SK-N-SH (cell line): ENCODE measurements around the gene DSCAM.

Source experiments
- RFX5 ChIP-seq: IDR thresholded peaks from 2 replicates; pipeline ENCODE4 v1.6.1; 2012; ENCODE audit warnings: mild to moderate bottlenecking, improper control_type of control experiment, low read length
- TF ChIP-seq, protein P1 (sequence below): fragments of 200-600 bp; sonication (generic); IDR thresholded peaks from 2 replicates; pipeline ENCODE4 v1.6.1; 2017; ENCODE audit warnings: antibody characterized with exemption, mild to moderate bottlenecking, moderate library complexity

DNA sequence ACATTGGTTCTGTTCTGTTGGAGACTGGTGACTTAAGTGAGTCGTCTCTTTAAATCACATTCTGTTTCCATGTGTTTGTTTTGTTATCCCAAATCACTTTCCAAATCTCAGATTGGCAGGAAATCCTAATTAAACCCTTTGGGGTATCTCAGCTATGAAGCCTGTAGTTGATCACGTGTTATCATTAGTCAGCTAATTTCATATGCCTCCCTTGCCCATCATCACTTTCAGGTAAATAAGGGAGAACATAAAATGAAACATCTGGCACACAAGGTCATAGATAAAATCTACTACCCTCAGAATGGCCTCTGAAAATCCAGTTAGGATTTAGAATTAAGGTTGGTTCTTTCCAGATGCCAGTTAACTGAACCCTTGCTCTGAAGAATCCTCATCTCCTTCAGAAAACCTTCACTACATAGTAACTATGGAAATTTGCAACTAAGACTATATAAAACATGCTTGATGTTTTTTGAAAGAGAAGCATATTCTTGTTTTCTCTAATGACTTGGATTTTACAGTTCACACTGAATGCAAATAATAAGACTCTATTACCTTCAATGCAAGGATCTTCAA lies 401.5 kb downstream of the DSCAM start:
- TF ChIP-seq, protein P1, sequence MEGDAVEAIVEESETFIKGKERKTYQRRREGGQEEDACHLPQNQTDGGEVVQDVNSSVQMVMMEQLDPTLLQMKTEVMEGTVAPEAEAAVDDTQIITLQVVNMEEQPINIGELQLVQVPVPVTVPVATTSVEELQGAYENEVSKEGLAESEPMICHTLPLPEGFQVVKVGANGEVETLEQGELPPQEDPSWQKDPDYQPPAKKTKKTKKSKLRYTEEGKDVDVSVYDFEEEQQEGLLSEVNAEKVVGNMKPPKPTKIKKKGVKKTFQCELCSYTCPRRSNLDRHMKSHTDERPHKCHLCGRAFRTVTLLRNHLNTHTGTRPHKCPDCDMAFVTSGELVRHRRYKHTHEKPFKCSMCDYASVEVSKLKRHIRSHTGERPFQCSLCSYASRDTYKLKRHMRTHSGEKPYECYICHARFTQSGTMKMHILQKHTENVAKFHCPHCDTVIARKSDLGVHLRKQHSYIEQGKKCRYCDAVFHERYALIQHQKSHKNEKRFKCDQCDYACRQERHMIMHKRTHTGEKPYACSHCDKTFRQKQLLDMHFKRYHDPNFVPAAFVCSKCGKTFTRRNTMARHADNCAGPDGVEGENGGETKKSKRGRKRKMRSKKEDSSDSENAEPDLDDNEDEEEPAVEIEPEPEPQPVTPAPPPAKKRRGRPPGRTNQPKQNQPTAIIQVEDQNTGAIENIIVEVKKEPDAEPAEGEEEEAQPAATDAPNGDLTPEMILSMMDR, result no peak
- TF ChIP-seq RFX5, result peak; percentile 46; the same call in 1 of the 2 replicates
